Measurements from ENCODE around the gene DBX1.

Gene DBX1

DNA sequence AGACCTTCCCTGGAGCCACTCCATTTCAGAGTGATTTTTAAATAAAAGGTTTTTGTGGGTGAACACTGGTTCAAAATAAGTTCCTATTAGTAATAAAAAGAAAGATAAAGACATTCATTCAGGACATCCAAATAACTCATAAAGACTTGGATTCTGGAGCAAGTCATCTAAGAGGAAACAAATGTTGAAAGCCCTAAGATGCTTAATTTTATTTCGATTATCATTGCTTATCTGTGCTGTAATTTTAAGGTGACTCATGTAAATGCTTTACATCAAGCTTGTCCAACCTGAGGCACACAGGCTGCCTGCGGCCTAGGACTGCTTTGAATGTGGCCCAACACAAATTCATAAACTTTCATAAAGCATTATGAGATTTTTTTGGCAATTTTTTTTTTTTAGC lies 34.2 kb upstream of the DBX1 start:
- TF ChIP-seq, protein P1, sequence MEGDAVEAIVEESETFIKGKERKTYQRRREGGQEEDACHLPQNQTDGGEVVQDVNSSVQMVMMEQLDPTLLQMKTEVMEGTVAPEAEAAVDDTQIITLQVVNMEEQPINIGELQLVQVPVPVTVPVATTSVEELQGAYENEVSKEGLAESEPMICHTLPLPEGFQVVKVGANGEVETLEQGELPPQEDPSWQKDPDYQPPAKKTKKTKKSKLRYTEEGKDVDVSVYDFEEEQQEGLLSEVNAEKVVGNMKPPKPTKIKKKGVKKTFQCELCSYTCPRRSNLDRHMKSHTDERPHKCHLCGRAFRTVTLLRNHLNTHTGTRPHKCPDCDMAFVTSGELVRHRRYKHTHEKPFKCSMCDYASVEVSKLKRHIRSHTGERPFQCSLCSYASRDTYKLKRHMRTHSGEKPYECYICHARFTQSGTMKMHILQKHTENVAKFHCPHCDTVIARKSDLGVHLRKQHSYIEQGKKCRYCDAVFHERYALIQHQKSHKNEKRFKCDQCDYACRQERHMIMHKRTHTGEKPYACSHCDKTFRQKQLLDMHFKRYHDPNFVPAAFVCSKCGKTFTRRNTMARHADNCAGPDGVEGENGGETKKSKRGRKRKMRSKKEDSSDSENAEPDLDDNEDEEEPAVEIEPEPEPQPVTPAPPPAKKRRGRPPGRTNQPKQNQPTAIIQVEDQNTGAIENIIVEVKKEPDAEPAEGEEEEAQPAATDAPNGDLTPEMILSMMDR (IDR thresholded peaks at IDR 0.05; ENCODE audit: poor library complexity, severe bottlenecking), result no peak
- no peaks in the 10 kb centered on the region for H3K9me3 ChIP-seq (ENCODE audit: severe bottlenecking)
- peaks cover 10% of the 10 kb centered on the region for H3K27me3 ChIP-seq (ENCODE audit: insufficient read depth, poor library complexity, severe bottlenecking)
- H3K4me3 ChIP-seq (ENCODE audit: severe bottlenecking), result no peak overlapping the region
- H3K4me1 ChIP-seq (ENCODE audit: insufficient read depth, poor library complexity, severe bottlenecking), result no peaks in the 10 kb centered on the region
- no peaks in the 10 kb centered on the region for H3K36me3 ChIP-seq (ENCODE audit: low read depth)
- ATAC-seq (ENCODE audit: low read depth), result no peak
- no peak for DNase-seq (ENCODE audit: low spot score)
- no peak overlapping the region for H3K27ac ChIP-seq (ENCODE audit: poor library complexity, severe bottlenecking)

DNA sequence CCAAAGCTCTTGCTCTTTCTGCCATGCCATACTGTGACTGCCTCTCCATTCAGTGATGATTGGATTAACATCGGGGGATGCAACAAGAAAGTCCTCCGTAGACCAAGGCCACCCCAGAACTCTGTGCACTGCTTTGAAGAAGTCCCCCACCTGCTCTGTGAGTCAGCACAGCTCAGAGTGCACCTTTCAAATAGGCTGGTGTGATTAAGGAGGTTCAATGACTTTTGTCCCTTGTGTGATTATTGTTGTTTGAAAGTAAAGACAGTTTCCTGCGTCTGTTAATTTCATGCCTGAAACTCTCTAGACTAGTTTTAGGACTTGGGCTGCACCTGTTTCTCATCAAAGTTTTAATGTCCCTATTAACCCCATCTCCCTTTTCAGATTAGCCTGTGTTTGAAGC lies 33.0 kb upstream of the DBX1 start:
- Histone ChIP-seq H3K27me3 (ENCODE audit: insufficient read depth, poor library complexity, severe bottlenecking) (peaks cover 10% of the 10 kb centered on the region), H3K36me3 (ENCODE audit: low read depth) (no peaks in the 10 kb centered on the region), H3K4me1 (ENCODE audit: insufficient read depth, poor library complexity, severe bottlenecking) (no peaks in the 10 kb centered on the region), H3K4me3 (ENCODE audit: severe bottlenecking) (no peak overlapping the region), H3K9me3 (ENCODE audit: severe bottlenecking) (no peaks in the 10 kb centered on the region), H3K27ac (ENCODE audit: poor library complexity, severe bottlenecking) (no peak overlapping the region)
- no peak for ATAC-seq (ENCODE audit: low read depth)
- DNase-seq (ENCODE audit: low spot score), result no peak
- TF ChIP-seq, protein P1 (IDR thresholded peaks at IDR 0.05; ENCODE audit: poor library complexity, severe bottlenecking), result no peak

DNA sequence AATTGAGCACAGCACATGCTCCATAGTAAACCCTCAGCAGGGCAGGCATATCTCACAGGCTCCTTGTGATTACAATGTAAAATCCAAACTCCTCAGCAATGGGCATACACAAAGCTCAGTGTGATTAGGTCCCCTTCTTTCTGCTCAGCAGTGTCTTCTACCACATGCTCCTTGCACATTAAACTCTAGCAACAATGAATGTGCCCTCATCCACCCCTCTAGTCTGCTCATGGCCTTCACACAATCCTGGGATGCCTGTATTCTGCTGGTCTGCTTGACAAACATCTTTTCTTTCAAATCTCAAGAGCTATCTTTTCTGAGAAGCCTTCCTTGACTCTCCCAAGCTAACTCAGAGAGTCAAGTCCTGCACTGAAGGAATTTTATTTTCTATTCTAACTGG lies 32.4 kb upstream of the DBX1 start:
- Histone ChIP-seq H3K27me3 (ENCODE audit: insufficient read depth, poor library complexity, severe bottlenecking) (peaks cover 10% of the 10 kb centered on the region), H3K36me3 (ENCODE audit: low read depth) (no peaks in the 10 kb centered on the region), H3K27ac (ENCODE audit: poor library complexity, severe bottlenecking) (no peak overlapping the region), H3K4me3 (ENCODE audit: severe bottlenecking) (no peak overlapping the region), H3K9me3 (ENCODE audit: severe bottlenecking) (no peaks in the 10 kb centered on the region), H3K4me1 (ENCODE audit: insufficient read depth, poor library complexity, severe bottlenecking) (no peaks in the 10 kb centered on the region)
- DNase-seq (ENCODE audit: low spot score), result no peak
- no peak for ATAC-seq (ENCODE audit: low read depth)
- TF ChIP-seq, protein P1 (IDR thresholded peaks at IDR 0.05; ENCODE audit: poor library complexity, severe bottlenecking), result no peak

DNA sequence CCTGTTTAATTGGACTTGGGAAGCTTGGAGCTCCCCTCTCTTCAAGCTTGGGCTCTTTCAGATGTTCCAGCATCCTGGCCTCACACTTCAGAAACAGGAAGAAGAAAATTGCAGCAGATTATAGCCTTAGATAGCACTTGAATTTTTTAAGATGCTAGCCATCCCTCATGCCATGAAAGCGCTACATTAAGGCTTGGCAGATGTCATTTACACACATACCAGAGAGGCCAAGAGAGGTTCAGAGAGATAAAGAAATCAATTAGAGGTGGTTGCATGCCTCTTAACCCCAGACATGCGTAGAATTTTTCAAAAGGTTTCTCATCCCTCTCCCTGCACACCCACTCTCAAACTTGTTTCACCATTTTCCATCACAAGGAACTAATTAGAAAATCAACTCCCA lies 31.9 kb upstream of the DBX1 start:
- DNase-seq (ENCODE audit: low spot score) (no peak), ATAC-seq (ENCODE audit: low read depth) (no peak)
- no peaks in the 10 kb centered on the region for H3K4me1 ChIP-seq (ENCODE audit: insufficient read depth, poor library complexity, severe bottlenecking)
- H3K27me3 ChIP-seq (ENCODE audit: insufficient read depth, poor library complexity, severe bottlenecking), result peaks cover 11% of the 10 kb centered on the region
- no peak overlapping the region for H3K4me3 ChIP-seq (ENCODE audit: severe bottlenecking)
- TF ChIP-seq, protein P1 (IDR thresholded peaks at IDR 0.05; ENCODE audit: poor library complexity, severe bottlenecking), result no peak
- no peak overlapping the region for H3K27ac ChIP-seq (ENCODE audit: poor library complexity, severe bottlenecking)
- H3K36me3 ChIP-seq (ENCODE audit: low read depth), result no peaks in the 10 kb centered on the region
- H3K9me3 ChIP-seq (ENCODE audit: severe bottlenecking), result no peaks in the 10 kb centered on the region

DNA sequence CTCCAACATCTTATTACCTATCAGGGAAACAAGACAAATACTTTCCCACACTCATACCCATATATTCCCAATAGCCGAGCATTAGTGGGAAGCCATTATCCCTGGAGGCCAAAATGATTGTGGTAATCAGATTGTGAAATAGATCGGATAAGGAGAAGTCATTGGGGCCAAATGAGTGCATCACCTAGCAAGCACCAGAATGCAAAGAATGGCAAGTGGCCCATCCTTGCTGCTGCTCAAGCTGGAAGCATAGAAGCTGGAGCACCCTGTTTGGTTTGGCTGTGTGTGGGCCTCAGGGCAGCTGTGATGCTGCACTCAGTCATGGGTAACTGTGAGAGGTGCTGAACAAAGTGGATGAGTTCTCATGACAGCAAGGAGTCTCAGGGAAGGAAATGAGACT lies 18.7 kb upstream of the DBX1 start:
- DNase-seq (ENCODE audit: low spot score) (no peak), ATAC-seq (ENCODE audit: low read depth) (no peak)
- no peak overlapping the region for H3K27ac ChIP-seq (ENCODE audit: poor library complexity, severe bottlenecking)
- peaks cover 13% of the 10 kb centered on the region for H3K27me3 ChIP-seq (ENCODE audit: insufficient read depth, poor library complexity, severe bottlenecking)
- TF ChIP-seq, protein P1 (IDR thresholded peaks at IDR 0.05; ENCODE audit: poor library complexity, severe bottlenecking), result no peak
- H3K9me3 ChIP-seq (ENCODE audit: severe bottlenecking), result no peaks in the 10 kb centered on the region
- no peaks in the 10 kb centered on the region for H3K4me1 ChIP-seq (ENCODE audit: insufficient read depth, poor library complexity, severe bottlenecking)
- H3K4me3 ChIP-seq (ENCODE audit: severe bottlenecking), result no peak overlapping the region
- H3K36me3 ChIP-seq (ENCODE audit: low read depth), result no peaks in the 10 kb centered on the region

All from RWPE2 (cell line).